GM19025 (cell line): ENCODE data around the gene TSPYL6.
"Not testable (repeated sequence)": the region's sequence is repeated elsewhere in the genome, so short reads cannot be mapped to it uniquely, and the experiment has no call there.

ENCODE experiments used
- ATAC-seq: cut with Tn5 transposase; IDR thresholded peaks from one replicate; pipeline ENCODE4 v1.9.1; 2021; ENCODE audit warnings: mild to moderate bottlenecking, low read depth, moderate library complexity; ENCODE audit not compliant: unreplicated experiment

Gene TSPYL6

GRCh38 chr2:54256091-54256694 is at the start of gene TSPYL6:
Gene TSPYL6 (minus strand): TSS chr2:54256229. CDS start chr2:54256151, 78 bp downstream.
- no peak for ATAC-seq

- no peak for ATAC-seq
Observed at GRCh38 chr2:54303631-54304030, 47.6 kb upstream of the TSPYL6 start.

GRCh38 chr2:54298514-54298913 is 42.5 kb upstream of the TSPYL6 start:
- ATAC-seq, result no peak

DNA sequence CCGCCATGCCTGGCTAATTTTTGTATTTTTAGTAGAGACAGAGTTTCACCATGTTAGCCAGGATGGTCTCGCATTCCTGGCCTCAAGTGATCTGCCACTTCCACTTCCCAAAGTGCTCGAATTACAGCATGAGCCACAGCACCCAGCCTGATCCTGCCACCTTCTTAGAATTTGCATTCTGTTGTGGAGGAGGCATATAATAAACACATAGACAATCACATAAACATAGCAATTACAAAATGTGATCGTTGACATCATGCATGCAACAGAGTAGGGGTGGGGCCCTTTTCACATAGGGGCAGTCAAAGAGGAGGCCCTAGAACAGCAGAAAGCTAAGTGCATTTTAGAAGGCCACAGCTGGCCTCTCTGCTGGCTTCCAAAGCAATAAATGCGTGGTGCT is 39.9 kb upstream of the TSPYL6 start:
- ATAC-seq, result no peak

DNA sequence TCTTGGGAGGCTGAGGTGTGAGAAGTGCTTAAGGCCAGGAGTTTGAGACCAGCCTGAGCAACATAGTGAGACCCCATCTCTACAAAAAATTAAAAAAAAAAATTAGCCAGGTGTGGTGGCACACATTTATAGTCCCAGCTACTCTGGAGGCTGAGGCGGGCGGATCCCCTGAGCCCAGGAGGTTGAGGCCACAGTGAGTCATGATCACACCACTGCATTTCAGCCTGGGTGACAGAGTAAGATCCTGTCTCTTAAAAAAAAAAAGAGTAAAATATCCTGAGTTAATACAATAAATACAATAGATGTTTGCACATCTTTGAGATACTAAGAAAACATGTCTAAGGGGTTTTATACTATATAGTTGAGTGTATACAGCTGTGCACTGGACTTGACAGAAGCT is 38.6 kb upstream of the TSPYL6 start:
- ATAC-seq, result not testable (repeated sequence)

- no peak for ATAC-seq
Observed at GRCh38 chr2:54290356-54291025, 34.5 kb upstream of the TSPYL6 start.

DNA sequence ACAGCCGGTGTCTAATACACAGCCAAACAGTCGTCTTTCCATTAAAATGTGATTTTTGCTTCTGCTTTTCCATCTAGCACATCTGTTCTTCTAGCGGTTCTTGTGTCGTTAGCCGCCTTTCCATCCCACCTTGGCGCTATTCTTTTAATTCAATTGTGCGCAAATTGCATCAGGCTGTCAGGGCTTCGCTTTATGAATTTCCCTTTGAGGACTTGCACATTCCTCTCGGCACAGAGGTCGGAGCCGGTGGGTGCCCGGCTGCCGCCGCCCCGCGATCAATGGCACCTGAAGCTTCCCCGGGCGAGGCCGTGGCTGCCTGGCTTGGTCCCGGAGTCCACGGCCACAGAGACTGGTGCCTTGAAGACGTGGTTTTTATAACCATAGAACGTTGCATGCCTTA is 33.9 kb upstream of the TSPYL6 start:
- ATAC-seq, result no peak

DNA sequence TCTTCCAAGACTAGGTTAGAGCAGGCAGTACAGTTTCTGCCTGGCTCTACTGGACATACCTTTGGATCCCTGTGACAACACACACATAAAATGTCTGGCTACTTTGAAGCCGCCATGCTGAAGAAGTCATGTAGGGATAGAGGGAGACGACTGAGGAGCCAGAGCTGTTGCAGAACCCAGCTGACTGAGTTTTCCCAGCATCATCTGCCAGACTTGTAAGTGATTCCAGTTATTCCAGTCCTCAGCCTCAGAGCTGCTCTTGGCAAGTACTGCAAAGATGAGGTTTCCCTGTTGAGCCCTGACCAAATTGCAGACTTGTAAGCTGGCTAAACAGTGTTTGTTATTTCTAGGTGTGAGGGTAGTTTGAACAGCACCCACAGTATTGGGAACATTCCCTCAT is 31.5 kb upstream of the TSPYL6 start:
- ATAC-seq, result no peak

GRCh38 chr2:54285451-54285850 is 29.4 kb upstream of the TSPYL6 start:
- no peak for ATAC-seq

DNA sequence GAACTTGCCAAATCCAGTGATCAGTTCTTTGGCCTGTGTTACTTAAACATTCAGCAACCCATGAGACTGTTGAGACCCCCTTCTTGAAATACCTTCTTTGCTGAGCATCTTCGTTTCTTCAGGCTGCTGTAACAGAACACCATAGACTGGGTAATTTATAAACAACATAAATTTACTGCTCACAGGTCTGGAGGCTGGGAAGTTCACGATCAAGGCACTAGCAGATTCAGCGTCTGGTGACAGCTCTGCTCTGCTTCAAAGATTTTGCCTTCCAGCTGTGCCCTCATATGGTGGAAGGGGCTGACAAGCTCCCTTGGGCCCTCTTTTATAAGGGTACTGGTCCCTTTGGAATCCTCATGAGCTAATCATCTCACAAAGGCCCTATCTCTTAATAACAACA is 28.8 kb upstream of the TSPYL6 start:
- ATAC-seq, result no peak

- no peak for ATAC-seq
Observed at GRCh38 chr2:54279385-54279784, 23.4 kb upstream of the TSPYL6 start.

DNA sequence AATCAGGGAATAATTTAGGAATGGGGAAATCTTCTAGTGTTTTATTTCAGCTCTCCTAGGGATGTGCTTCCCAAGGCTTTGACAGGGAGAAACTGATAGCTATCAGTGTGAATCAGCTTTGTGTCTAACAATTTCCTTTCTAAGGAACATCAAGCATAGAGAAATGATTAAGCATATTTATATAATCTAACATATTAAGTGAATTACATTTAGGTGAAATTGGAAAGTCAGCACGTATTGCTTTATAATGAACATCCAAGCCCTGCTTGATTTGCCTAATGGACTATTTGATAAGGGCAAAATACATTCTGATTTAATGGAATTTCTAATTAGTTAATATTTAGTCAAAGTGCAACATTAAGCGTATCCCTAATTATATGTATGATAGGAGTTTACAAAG is 19.5 kb upstream of the TSPYL6 start:
- no peak for ATAC-seq

DNA sequence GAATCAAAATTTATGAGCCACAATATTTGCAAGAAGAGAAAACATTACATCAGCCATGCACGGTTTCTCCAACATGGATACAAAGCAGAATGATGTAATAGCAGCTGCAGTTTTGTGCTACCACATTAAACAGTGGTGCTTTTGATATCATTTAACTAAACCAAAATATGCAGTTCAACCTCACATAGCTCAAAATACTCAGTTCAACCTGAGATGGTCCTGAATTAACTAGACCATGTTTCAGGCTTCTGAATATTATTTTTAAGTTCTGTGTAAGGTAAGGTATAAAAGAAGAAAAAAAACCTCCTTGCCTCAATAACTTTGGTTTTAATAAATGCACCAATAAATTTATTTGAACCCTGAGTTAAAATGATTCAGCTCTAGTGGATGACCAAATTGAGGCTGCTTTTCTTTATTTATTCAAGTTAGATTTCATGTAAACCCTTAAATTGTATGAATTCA is 18.8 kb upstream of the TSPYL6 start:
- no peak for ATAC-seq

GRCh38 chr2:54271843-54272627 is 16.0 kb upstream of the TSPYL6 start:
- peak; percentile 82 for ATAC-seq

DNA sequence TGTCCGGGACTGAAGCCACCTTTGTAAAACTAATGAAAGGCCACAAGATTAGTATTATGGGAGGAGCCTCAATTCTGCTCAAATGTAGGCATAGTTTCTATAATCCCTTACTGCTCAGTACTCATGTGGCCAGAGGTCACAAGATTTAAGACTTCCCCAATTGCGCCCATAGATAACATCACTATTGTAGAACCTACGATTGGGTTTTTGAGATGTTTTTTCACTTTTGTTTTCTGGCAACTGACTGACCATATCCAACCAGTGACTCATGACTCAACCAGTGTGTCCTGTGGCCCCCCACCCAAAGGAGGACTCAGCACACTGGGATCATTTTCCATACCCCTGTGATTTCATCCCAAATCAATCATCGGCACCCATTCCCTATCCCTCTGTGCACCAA is 15.2 kb upstream of the TSPYL6 start:
- no peak for ATAC-seq

GRCh38 chr2:54267577-54267976 is 11.5 kb upstream of the TSPYL6 start:
- ATAC-seq, result no peak

- ATAC-seq, result not testable (repeated sequence)
Observed at GRCh38 chr2:54265081-54265480, 9.1 kb upstream of the TSPYL6 start.

DNA sequence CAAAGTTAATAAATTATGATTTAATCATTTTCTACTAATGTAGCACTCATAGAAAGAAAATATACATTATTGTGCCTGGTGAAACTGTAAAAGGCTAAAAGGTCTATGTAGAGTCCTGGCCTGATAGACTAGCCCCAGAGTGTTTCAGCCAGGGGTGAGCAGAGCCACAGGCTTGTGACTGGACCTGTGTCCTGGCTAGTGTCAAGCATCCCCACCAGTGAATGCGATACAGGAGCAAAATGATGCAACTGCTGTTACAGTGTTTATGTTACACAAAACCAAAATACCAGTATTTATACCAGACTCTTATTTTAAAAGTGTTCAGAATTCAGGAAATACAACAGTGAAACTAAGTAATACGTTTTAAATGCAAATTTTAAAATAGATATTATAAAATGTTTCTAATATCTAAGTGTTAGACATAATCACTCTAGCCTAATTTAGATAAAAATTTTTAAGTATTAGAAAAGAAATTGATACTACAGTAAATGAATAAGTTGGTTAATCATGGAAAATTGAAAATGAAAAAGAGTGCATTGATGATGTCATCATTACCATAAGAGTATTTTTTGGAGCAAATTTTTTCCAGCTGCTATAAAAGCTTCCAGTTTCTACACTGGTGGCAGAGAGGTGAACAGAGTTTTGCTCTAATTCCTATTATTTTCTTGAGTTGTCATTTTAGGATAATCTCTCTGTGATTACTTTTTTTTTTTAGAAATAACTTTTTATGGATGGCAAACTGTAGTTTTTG is 6.2 kb upstream of the TSPYL6 start:
- ATAC-seq, result no peak

DNA sequence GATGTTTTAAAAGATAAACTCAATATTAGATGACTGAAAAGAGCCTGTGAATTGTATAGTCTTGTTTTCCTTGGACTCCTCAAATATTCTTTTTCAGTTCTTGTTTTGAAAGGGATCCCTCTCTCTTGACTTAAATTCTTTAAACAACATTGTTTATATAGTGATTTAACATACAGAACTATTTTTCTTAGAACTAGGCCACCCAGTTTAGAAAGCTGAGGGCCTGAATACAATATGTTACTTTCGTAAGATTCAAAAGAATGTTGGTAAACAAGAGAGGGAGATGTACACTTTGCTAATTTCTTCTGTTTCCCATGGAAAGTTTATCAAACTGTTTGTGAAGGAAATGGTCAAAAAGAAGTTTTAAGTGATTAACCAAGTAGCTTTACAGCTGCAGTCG is 5.5 kb upstream of the TSPYL6 start:
- no peak for ATAC-seq

DNA sequence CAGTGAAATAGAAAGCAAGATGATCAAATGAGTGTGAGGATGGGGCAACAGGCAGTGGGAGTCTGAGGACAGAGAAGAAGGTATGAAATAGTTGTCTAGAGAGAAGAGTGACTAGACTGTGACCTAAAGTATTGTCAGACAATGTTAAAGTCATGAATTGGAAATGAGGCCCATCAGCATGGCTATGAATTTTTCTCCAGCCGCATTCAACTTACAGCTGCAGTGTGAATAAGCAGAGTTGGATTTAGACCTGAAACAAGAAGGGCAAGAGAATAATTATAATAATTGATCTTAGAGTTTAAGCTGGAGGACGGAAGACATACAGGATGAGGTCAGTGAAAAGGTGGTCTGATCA is 4.2 kb upstream of the TSPYL6 start:
- ATAC-seq, result no peak
